NCI-H146 treated with DMSO at 0.1 percent for 48 hours (cell line): Measurements from ENCODE around the gene GRM2.
A peak's percentile ranks its signal among the peaks of the same experiment; 100 is the strongest.

Source experiments
- DNase-seq: peaks from one replicate; lab custom pipeline; 2025; ENCODE audit not compliant: unreplicated experiment; lab: John Stamatoyannopoulos, UW

GRM2 gene

DNA sequence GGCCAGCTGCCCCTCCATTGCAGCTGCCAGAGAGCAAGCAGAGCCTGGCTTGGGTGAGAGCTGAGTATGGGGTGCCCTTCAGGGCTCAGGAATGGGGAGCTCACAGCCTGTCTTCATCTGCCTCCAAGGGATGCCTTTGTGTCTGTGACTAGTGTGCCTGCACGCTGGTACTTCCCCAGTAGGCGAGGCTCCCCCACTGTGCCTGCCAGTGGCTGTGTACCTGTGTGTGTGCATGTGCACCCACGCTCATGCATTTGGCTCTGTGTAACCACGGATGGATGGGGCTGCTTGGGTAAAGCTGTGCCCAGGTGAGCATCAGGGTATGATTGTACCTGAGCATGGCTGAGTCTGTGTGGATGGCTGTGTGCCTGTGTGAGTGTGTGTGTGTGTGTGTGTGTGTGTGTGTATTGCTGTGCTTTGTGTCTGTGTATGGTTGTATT, 2.3 kb upstream of the GRM2 start:
- no peak for DNase-seq

DNA sequence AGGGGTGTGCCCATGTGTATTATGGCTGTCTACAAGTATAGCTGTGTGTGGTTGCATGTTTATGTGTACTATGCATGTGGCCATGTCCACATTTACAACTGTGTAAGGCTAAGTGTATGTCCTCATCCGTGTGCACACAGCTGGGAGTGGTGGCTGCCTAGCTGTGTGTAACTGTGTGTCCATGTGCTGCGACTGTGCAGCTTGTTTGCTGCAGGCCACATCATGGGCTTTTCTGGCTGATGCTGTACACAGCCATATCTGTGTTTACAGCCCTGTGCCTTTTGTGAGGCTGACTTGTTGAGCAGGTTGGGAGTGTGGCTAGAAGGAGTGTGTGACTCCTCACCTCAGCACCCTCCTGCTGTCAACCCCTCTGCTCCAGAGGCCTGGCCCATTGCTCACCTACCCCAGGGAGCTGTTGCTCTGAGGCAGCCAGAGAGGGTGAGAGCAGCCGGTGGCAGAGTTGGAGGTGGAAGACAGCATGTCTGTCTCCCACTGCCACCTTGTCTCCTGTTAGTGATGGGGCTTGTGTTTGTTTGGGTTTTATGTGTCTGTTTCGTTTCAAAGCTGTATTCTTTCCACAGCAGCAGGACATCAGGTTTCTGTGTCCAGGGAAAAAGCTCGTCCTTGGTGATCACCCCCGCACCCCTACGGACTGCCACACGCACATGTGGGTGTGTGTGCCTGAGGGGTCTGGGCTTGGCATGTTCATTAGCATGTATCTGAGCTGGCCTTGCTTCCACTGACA, 1.4 kb upstream of the GRM2 start:
- no peak for DNase-seq

DNA sequence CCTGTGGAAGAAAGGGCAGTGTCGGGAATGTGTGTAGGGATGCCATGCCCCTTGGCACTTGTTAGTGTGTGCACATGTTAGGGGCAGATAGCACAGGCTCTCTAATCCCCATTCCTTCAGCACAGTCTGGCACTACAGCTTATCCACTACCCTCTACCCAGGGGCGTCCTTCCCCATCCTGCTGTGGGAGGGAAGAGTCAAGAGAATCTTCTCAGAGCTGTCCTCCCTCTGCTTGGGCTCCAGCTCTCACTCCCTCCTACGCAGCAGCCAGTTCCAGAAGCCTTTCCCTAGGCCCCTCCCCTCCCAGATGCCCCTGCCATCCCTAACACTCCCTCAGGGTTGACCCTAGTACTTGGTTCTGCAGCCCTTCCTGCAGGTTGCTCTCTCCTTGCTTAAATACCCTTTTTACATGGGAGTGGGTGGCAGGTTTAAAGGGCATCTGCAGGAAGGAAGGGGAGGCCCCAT, 815 bp upstream of the GRM2 start:
- no peak for DNase-seq

DNA sequence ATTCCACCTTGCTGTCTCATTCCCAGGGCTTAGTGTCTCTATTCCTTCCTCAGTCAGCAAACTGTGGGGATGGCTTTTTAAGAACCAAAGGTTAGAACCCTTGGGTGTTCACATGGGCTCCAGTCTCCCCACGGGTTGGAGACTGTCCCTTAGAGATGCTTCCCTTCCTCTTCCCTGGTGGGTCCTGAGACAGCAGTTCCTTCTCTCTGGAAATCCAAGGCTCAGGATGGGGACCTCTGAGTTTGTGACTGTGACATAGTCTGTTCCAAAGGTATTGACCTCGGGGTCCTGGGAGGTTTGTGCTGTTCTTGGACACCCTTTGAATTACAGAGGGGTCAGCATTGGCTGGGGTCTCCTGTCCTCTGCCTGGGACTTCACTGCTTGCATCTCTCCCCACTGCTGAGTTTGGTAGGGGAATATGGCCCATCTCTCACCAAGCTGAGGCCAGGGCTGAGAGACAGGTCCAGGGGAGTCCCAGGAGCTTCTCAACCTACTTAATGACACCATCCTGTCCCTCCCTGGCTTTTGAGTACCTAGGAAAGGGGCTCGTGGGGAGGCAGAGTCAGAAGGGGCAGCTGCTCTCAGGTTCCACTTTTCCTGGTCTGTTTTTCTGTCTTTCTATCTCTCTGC, 1.5 kb downstream of the GRM2 start:
- no peak for DNase-seq

DNA sequence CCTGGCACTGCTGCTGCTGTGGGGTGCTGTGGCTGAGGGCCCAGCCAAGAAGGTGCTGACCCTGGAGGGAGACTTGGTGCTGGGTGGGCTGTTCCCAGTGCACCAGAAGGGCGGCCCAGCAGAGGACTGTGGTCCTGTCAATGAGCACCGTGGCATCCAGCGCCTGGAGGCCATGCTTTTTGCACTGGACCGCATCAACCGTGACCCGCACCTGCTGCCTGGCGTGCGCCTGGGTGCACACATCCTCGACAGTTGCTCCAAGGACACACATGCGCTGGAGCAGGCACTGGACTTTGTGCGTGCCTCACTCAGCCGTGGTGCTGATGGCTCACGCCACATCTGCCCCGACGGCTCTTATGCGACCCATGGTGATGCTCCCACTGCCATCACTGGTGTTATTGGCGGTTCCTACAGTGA, 2.1 kb downstream of the GRM2 start:
- no peak for DNase-seq

DNA sequence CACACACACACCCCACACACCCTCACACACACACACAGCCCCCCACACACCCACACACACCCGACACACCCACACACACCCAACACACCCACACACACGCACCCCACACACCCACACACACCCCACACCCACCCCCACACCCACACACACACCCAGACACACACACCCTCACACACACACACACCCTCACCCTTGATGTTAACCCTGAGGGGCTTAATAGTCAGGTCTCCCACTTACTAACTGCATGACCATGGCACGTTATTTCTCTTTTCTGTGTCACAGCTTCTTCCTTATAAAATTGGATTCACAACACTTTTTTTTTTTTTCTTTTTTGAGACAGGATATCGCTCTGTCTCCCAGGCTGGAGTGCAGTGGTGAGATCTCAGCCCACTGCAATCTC, 2.8 kb downstream of the GRM2 start:
- no peak for DNase-seq

DNA sequence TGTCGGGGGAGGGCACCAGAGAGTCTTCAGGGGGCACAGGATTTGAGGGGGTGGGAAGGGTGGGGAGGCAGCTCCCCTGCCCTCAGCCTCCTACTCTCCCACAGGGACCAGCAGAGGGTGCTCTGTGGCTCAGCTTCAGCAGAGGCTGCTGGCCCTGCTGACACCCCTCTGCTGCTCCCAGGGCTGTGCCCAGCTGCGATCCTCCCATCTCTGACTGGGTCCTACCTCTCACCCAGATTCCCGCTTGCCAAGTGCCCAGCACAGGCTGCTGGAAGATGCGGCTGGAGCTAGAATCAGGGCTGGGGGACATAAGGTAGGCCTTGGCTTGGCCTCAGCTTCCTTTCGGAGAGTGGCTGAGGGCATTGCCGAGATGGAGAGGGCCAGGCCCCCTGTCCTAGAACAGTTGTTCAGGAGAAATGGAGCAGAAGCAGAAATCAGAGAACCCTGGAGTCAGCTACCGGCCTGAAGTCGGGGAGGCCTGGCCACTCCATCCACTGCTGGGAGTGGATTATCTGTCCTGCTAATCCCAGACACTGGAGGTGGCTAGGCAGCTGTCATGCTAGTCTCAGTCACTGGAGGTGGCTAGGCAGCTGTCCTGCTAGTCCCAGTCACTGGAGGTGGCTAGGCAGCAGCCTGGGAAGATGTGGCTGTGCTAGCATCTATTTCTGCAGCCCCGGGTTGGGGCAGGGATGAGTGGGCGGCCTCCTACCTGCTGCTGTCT, 3.9 kb downstream of the GRM2 start:
- no peak for DNase-seq

DNA sequence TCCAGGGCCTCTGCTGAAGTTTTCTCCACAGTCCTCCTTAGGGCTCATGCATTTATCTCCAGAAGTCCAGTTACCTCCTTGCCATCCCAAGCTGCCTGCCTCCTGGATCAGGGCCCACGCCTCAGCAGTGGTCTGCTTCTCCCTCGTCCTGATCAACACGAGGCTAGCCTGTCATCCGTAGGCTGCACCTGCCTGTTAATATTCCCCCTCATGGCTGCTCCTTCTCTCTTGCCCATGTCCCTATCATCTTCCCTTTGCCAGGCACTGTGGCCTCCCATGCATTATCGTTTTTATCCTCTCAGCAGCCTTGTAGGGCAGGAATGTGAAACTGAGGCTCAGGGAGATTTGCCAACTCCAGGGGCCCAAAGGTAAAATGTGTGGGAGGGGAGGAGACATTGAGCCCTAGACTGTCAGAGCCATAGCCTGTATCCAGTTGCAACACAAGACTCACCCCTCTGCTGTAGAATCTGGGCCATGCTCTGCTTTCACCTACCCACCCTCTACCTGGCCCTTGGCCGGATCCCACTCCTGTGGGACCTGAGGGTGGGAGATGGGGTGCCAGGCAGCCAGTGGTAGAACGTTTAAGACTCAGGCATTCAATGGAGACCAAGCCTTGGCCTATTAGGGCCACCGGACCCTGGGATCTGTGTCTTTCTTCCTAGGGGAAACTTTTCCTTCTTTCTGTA, 4.6 kb downstream of the GRM2 start:
- DNase-seq, result no peak

DNA sequence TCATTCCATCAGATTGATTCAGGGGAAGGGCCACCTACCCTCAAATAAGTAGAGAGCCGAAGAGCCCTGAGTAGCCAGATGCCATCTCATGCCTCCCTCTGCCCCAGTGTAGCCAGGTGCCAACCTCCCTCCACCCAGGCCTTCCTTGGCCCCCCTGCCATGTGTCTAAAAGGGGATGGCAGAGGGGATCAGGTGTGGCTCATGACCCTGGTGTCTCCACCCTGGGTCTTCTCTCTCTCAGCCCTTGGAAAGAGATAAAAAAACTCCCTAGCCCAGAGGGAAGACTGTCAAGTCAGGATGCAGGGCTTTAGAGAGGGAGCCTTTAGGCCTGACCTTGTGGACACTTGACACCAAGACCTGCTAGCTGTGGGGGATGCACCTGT, 5.2 kb downstream of the GRM2 start:
- no peak for DNase-seq

DNA sequence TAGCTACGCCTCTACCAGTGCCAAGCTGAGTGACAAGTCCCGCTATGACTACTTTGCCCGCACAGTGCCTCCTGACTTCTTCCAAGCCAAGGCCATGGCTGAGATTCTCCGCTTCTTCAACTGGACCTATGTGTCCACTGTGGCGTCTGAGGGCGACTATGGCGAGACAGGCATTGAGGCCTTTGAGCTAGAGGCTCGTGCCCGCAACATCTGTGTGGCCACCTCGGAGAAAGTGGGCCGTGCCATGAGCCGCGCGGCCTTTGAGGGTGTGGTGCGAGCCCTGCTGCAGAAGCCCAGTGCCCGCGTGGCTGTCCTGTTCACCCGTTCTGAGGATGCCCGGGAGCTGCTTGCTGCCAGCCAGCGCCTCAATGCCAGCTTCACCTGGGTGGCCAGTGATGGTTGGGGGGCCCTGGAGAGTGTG, 5.7 kb downstream of the GRM2 start:
- DNase-seq, result no peak

DNA sequence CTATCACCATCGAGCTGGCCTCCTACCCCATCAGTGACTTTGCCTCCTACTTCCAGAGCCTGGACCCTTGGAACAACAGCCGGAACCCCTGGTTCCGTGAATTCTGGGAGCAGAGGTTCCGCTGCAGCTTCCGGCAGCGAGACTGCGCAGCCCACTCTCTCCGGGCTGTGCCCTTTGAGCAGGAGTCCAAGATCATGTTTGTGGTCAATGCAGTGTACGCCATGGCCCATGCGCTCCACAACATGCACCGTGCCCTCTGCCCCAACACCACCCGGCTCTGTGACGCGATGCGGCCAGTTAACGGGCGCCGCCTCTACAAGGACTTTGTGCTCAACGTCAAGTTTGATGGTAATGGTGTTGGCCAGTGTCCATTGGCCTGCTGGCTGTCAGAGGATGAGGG, 6.1 kb downstream of the GRM2 start:
- DNase-seq, result no peak

DNA sequence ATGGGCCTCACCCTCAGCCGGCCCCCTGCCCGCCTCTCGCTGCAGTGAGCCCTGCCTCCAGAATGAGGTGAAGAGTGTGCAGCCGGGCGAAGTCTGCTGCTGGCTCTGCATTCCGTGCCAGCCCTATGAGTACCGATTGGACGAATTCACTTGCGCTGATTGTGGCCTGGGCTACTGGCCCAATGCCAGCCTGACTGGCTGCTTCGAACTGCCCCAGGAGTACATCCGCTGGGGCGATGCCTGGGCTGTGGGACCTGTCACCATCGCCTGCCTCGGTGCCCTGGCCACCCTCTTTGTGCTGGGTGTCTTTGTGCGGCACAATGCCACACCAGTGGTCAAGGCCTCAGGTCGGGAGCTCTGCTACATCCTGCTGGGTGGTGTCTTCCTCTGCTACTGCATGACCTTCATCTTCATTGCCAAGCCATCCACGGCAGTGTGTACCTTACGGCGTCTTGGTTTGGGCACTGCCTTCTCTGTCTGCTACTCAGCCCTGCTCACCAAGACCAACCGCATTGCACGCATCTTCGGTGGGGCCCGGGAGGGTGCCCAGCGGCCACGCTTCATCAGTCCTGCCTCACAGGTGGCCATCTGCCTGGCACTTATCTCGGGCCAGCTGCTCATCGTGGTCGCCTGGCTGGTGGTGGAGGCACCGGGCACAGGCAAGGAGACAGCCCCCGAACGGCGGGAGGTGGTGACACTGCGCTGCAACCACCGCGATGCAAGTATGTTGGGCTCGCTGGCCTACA, 8.5 kb downstream of the GRM2 start:
- DNase-seq, result no peak

DNA sequence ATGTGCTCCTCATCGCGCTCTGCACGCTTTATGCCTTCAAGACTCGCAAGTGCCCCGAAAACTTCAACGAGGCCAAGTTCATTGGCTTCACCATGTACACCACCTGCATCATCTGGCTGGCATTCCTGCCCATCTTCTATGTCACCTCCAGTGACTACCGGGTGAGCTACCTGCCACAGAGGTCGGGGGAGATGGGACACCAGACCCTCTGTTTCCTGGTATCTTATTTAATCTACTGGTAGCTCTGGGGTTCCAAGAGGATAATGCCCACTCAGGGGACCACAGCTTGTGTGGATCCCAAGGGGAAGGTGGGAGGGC, 9.1 kb downstream of the GRM2 start:
- no peak for DNase-seq

DNA sequence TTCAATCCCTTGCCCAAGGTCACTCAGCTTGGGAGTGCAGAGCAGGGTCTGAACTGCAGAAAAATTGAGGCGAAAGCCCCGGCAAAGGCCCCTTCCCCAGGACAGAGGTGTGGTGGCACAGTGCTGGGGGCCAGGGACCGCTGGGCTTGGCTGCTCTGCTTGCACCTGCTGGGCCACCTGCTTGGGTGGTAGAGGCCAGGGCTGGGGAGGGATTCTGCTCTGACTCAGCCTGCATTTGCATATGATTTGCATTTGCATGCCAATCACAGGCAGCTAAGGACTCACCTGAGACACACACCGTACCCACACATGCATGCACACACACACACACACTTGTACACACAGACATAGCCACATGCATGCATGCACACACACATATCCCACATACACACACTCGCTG, 9.9 kb downstream of the GRM2 start:
- DNase-seq, result no peak

DNA sequence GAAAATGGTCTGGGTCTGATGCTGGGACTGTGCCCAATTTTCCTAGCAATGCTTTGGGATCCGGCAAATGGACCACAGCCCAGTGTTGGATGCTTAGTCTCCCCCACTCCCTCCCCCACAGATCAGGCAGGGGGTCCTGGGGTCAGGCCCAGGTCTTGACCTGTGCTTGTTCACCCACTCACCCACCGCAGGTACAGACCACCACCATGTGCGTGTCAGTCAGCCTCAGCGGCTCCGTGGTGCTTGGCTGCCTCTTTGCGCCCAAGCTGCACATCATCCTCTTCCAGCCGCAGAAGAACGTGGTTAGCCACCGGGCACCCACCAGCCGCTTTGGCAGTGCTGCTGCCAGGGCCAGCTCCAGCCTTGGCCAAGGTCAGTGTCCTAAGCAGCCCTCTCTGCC, 10.6 kb downstream of the GRM2 start:
- no peak for DNase-seq

DNA sequence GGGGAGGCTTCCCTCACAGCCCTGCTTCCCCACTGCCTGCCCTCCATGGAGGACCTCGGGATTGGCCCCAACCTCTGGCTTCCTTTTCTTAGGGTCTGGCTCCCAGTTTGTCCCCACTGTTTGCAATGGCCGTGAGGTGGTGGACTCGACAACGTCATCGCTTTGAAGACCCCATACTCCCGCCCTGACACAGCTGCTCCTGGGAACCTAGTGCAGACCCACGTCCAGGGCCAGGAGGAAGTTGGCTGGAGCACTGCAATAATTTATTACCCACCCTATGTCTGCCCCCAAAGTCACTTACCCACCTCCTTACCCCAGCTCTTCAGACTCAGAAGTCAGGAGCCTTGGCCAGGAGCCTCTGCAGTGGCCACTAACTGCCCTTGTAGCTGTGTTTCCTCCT, 11.1 kb downstream of the GRM2 start:
- DNase-seq, result no peak

DNA sequence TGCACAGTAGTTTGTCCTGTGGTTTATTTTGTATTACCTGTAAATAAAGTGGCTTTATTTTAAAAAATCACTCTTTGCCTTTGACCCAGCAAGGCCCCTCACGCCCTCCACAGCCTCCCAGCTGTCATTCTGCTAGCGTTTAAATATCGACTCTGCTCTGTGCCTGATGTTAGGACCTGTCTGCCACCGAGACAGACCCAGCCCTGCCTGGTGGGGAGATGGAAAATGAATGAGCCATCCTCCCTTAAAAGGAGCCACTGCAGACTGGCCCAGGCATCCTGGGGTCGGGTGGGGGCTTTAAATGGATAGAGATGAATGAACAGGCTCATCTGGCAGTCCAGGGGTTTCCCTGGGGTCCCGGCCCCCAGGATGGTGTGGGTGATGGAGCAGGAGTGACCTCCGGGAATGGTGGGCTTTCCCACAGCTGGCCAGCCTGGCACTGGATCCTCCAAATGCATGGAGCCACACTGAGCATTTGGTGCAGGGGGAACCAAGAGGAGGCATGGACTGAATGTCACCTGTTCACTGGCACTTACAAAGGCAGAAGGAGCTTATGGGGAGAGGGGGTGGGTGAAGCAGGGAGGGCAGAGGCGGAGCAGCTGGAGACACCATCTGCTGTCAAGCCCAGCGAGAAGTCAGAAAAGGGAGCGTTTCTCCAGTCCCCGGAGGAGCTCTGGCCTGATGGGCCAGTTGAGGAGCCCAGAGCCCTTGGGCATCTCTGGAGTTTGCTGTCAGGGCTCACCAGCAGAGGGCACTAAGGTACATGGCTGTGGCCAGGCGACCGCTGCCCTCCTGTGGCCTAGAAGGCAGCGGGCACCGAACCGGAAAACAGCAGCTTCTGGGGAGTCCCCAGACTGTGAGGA, 11.9 kb downstream of the GRM2 start:
- peak; percentile 6 for DNase-seq

DNA sequence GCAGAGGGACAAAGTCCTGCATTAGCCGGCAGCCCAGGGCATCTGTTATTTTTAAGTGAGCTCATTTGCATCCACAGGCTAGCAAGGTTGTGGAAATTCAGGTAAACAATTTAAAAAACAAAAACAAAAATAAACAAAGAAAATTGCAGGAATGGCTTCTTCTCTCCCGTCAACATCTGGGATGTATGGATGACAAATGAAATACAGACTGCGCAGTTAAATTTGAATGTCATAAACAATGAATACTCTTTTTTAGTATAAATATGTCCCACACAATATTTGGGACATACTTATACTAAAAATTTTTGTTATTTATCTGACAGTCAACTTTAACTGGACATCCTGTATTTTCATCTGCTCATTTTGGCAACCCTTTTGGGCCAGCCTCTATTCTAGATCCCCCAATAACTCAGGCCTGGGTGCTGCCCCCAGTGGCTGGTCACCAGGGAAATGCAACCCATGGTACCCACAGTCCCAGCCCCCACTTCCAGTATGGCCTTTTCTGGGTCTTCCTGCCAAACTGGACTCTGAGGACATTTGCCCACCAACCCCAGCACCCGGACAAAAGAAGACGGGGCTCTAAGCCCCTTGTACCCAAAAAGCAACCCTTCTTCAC, 12.7 kb downstream of the GRM2 start:
- DNase-seq, result no peak

DNA sequence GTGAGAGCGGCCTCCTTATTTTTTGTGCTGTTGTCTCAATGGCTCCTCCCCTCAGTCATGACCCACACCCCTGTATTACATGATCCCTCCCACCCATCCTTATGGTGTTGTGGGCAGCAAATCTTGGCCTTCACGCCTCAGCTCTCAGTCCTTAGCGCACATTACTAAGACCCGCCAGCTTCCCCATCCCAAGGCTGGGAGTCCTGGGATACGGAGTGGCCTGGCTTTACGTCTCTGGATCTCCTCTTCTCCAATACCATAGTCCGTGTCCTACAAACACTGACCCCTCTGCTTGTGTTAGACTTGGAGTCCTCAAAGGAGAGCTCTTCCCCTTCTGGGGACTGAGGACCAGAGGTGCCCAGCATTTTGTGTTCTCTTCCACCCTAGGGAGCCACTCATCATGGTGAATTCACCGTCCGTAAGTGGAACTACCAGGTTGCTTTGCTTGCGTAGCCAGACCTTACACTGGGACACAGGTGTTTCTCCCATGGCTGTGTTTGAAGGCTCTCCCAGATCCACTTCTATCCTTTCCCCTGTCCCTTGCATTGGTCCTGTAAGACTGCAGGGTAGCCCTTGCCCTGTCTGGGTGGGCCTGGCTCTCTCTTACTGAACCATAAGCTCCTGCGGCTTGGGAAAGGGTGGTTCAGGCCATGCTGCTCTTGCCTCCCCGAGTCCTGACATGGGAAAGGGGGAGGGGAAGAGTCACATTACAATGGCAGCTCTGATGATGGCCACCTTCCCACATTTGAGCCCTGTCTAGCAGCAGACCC, 13.6 kb downstream of the GRM2 start:
- no peak for DNase-seq
